ENCODE measurements around the gene MMD2.

DNA sequence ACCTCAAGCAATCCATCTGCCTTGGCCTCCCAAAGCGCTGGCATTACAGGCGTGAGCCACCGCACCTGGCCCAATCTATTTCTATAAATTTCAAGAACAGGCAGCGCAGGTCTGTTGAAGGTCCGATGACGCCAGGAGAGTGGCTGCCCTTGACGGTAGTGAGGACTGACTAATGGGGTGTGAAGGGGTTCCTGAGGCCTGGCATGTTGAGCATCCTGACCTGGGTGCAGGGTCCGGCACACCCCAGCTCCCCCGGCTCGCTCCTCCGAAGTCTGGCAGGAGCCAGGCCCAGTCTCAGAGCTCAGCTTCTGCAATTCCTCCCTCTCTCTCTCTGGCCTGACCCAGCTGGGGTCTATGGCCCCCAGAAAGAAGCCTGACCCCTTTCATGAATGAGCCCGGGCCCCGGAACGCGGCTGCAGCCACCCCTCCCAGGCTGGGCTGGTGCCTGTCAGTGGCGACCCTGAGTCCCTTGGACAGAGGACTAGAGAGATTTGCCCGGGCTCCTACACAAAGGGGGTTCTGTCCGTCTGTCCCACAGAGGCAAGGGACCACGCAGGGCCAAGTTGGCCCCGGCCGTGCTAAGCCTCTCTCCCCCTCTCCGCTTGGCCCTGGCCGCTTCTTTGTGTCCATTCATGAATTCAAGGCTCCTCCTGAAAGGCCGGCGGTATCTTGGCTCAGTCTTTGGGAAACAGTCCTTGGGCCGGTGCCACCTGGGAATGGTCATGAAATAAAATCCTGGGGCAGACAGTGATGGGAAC is 18.8 kb downstream of the MMD2 start:
- TF ChIP-seq, protein P1, sequence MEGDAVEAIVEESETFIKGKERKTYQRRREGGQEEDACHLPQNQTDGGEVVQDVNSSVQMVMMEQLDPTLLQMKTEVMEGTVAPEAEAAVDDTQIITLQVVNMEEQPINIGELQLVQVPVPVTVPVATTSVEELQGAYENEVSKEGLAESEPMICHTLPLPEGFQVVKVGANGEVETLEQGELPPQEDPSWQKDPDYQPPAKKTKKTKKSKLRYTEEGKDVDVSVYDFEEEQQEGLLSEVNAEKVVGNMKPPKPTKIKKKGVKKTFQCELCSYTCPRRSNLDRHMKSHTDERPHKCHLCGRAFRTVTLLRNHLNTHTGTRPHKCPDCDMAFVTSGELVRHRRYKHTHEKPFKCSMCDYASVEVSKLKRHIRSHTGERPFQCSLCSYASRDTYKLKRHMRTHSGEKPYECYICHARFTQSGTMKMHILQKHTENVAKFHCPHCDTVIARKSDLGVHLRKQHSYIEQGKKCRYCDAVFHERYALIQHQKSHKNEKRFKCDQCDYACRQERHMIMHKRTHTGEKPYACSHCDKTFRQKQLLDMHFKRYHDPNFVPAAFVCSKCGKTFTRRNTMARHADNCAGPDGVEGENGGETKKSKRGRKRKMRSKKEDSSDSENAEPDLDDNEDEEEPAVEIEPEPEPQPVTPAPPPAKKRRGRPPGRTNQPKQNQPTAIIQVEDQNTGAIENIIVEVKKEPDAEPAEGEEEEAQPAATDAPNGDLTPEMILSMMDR (IDR thresholded peaks at IDR 0.05; ENCODE audit: low read depth, low read length, poor library complexity, severe bottlenecking): no peak
- no peak for TF ChIP-seq EZH2phosphoT487 (IDR thresholded peaks at IDR 0.05; ENCODE audit: borderline replicate concordance, low read length)
